ENCODE data around the gene MAP4K1.

- TF ChIP-seq, protein P1, sequence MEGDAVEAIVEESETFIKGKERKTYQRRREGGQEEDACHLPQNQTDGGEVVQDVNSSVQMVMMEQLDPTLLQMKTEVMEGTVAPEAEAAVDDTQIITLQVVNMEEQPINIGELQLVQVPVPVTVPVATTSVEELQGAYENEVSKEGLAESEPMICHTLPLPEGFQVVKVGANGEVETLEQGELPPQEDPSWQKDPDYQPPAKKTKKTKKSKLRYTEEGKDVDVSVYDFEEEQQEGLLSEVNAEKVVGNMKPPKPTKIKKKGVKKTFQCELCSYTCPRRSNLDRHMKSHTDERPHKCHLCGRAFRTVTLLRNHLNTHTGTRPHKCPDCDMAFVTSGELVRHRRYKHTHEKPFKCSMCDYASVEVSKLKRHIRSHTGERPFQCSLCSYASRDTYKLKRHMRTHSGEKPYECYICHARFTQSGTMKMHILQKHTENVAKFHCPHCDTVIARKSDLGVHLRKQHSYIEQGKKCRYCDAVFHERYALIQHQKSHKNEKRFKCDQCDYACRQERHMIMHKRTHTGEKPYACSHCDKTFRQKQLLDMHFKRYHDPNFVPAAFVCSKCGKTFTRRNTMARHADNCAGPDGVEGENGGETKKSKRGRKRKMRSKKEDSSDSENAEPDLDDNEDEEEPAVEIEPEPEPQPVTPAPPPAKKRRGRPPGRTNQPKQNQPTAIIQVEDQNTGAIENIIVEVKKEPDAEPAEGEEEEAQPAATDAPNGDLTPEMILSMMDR (conservative IDR thresholded peaks at IDR 0.05; ENCODE audit: low read depth, low read length): no peak
- no peak for TF ChIP-seq EZH2 (IDR thresholded peaks at IDR 0.05; ENCODE audit: borderline replicate concordance, low read depth, low read length, poor library complexity, severe bottlenecking)
Measured at GRCh38 chr19:38562096-38562495, 55.7 kb downstream of the MAP4K1 start.

Measured in A673 (cell line).